Measurements from ENCODE around the gene MAGI2. TPM values are rescaled to one million over a fixed set of nuclear protein-coding genes. Genes with fewer than 3 reads are reported as not detected.
"Not testable (repeated sequence)": the region's sequence is repeated elsewhere in the genome, so short reads cannot be mapped to it uniquely, and the experiment has no call there.

The MAGI2 gene
- total RNA-seq, 2 experiments from 2014 or later, result 0.09 to 0.19 TPM

DNA sequence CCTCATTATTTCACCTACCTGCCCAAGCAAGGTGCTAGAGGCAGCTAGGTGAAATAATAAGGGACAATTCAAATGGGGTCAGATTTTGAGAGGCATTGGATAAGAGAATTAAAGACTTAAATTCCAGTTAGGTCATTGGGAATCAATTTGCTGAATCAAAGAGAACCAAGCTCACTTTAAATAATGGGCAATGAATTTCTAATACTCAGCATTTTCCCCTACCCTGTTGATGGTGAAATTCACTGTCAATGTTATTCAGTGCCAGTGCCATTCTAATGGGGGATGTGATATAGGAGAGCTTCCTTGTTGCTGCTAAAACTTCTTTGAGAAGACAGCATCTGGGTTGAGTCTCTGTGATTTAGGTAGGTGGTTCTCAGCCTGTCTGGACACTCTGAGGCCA is 1145.6 kb downstream of the MAGI2 start:
- ATAC-seq, result no peak
- Mint-ChIP-seq H3K4me1 (no peaks in the 10 kb centered on the region), H3K27me3 (no peaks in the 10 kb centered on the region), H3K9me3 (ENCODE audit: low read depth) (peaks cover 2% of the 10 kb centered on the region), H3K4me3 (no peak overlapping the region), H3K27ac (no peak overlapping the region), H3K36me3 (no peaks in the 10 kb centered on the region)
- no peak for DNase-seq
- CTCF ChIA-PET, result no interaction called here

DNA sequence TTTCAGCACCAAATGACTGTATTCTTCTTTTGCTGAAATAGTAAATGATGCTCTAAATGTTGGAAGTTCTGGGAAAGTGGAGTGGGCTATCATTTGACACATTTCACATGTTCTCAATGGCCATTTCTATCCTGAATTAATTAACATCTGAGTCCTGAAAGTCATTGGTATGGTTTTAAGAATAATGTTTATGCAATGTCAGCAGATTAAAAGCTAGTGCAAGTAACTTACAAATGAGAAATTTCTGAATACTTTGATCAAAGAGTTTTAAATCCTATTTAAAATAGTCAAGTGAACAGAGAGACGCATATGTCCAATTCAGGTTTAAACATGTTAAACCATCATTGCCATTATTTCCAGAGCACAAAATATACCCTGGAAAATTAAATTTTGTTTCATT is 1146.8 kb downstream of the MAGI2 start:
- Mint-ChIP-seq H3K27me3 (no peaks in the 10 kb centered on the region), H3K9me3 (ENCODE audit: low read depth) (peaks cover 2% of the 10 kb centered on the region), H3K4me1 (no peaks in the 10 kb centered on the region), H3K4me3 (no peak overlapping the region), H3K27ac (no peak overlapping the region), H3K36me3 (no peaks in the 10 kb centered on the region)
- ATAC-seq (no peak), DNase-seq (no peak)
- CTCF ChIA-PET, result no interaction called here

GRCh38 chr7:78301407-78301806 is 1152.1 kb downstream of the MAGI2 start:
- Mint-ChIP-seq H3K27ac (no peak overlapping the region), H3K9me3 (ENCODE audit: low read depth) (no peaks in the 10 kb centered on the region), H3K4me1 (no peaks in the 10 kb centered on the region), H3K27me3 (no peaks in the 10 kb centered on the region), H3K36me3 (no peaks in the 10 kb centered on the region), H3K4me3 (no peak overlapping the region)
- CTCF ChIA-PET, result no interaction called here
- DNase-seq (no peak), ATAC-seq (no peak)

- no peaks in the 10 kb centered on the region for H3K27me3 Mint-ChIP-seq
- no peak overlapping the region for H3K4me3 Mint-ChIP-seq
- DNase-seq, result no peak
- CTCF ChIA-PET, result no interaction called here
- H3K9me3 Mint-ChIP-seq (ENCODE audit: low read depth), result no peaks in the 10 kb centered on the region
- H3K36me3 Mint-ChIP-seq, result no peaks in the 10 kb centered on the region
- no peak overlapping the region for H3K27ac Mint-ChIP-seq
- no peak for ATAC-seq
- no peaks in the 10 kb centered on the region for H3K4me1 Mint-ChIP-seq
These were observed 1154.4 kb downstream of the MAGI2 start for GRCh38 chr7:78299088-78299487.

DNA sequence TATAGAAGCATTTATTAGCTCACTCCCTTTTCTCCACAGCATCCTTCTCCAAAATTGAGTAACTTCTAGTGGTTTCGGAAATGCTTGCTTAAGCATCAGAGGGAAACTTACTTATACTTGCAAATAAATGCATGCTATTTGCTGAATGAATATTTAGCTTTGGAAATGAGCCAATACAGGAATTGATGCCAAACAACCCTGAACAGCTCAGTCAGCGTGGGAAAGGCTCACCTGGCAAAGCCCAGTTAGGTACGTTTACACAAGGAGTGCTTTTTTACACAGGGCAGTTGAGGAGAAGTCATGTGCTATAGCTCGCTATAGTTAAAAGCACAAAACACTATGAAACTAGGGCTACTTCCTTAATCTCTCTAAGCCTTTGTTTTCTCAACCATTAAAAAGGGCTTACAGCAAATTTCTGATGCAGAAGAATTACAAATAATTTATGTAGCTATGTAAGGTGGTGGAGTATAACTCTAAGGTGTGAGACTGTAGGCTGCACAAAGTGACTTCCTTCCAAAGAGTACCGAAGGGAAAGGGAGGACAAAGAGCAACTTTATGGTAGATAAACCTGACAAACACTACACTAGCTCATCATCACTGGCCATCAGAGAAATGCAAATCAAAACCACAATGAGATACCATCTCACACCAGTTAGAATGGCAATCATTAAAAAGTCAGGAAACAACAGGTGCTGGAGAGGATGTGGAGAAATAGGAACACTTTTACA is 1156.7 kb downstream of the MAGI2 start:
- Mint-ChIP-seq H3K4me1 (no peaks in the 10 kb centered on the region), H3K9me3 (ENCODE audit: low read depth) (no peaks in the 10 kb centered on the region), H3K36me3 (no peaks in the 10 kb centered on the region), H3K27me3 (no peaks in the 10 kb centered on the region), H3K27ac (no peak overlapping the region), H3K4me3 (no peak overlapping the region)
- DNase-seq (no peak), ATAC-seq (no peak)
- CTCF ChIA-PET, result no interaction called here

GRCh38 chr7:78296046-78296597 is 1157.3 kb downstream of the MAGI2 start:
- Mint-ChIP-seq H3K4me1 (no peaks in the 10 kb centered on the region), H3K4me3 (no peak overlapping the region), H3K27ac (no peak overlapping the region), H3K36me3 (no peaks in the 10 kb centered on the region), H3K27me3 (no peaks in the 10 kb centered on the region), H3K9me3 (ENCODE audit: low read depth) (no peaks in the 10 kb centered on the region)
- ATAC-seq (no peak), DNase-seq (no peak)
- CTCF ChIA-PET, result no interaction called here

DNA sequence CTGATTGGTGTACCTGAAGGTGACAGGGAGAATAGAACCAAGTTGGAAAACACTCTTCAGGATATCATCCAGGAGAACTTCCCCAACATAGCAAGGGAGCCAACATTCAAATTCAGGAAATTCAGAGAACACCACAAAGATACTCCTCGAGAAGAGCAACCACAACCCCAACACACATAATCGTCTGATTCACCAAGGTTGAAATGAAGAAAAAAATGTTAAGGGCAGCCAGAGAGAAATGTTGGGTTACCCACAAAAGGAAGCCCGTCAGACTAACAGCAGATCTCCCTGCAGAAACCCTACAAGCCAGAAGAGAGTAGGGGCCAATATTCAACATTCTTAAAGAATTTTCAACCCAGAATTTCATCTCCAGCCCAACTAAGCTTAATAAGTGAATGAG is 1164.0 kb downstream of the MAGI2 start:
- H3K9me3 Mint-ChIP-seq (ENCODE audit: low read depth); ATAC-seq; H3K4me3 Mint-ChIP-seq; H3K4me1 Mint-ChIP-seq; DNase-seq; H3K27ac Mint-ChIP-seq; CTCF ChIA-PET; H3K27me3 Mint-ChIP-seq; H3K36me3 Mint-ChIP-seq: not testable (repeated sequence)

- no peaks in the 10 kb centered on the region for H3K9me3 Mint-ChIP-seq (ENCODE audit: low read depth)
- H3K27me3 Mint-ChIP-seq, result no peaks in the 10 kb centered on the region
- no peak overlapping the region for H3K4me3 Mint-ChIP-seq
- no peaks in the 10 kb centered on the region for H3K4me1 Mint-ChIP-seq
- H3K36me3 Mint-ChIP-seq, result no peaks in the 10 kb centered on the region
- CTCF ChIA-PET, result no interaction called here
- DNase-seq, result no peak
- no peak for ATAC-seq
- no peak overlapping the region for H3K27ac Mint-ChIP-seq
These were observed 1168.5 kb downstream of the MAGI2 start for GRCh38 chr7:78284945-78285344.

- H3K4me3 Mint-ChIP-seq, result no peak overlapping the region
- DNase-seq (no peak), ATAC-seq (no peak)
- no peak overlapping the region for H3K27ac Mint-ChIP-seq
- H3K27me3 Mint-ChIP-seq, result no peaks in the 10 kb centered on the region
- no peaks in the 10 kb centered on the region for H3K9me3 Mint-ChIP-seq (ENCODE audit: low read depth)
- CTCF ChIA-PET, result no interaction called here
- no peaks in the 10 kb centered on the region for H3K36me3 Mint-ChIP-seq
- no peaks in the 10 kb centered on the region for H3K4me1 Mint-ChIP-seq
These were observed 1173.2 kb downstream of the MAGI2 start for GRCh38 chr7:78280276-78280675.

- Mint-ChIP-seq H3K4me1 (no peaks in the 10 kb centered on the region), H3K27ac (no peak overlapping the region), H3K36me3 (no peaks in the 10 kb centered on the region), H3K9me3 (ENCODE audit: low read depth) (no peaks in the 10 kb centered on the region), H3K4me3 (no peak overlapping the region), H3K27me3 (no peaks in the 10 kb centered on the region)
- no peak for ATAC-seq
- DNase-seq, result no peak
- CTCF ChIA-PET, result no interaction called here
These were observed 1174.0 kb downstream of the MAGI2 start for GRCh38 chr7:78279457-78279856.

- Mint-ChIP-seq H3K36me3 (no peaks in the 10 kb centered on the region), H3K4me3 (no peak overlapping the region), H3K9me3 (ENCODE audit: low read depth) (no peaks in the 10 kb centered on the region), H3K27ac (no peak overlapping the region), H3K4me1 (no peaks in the 10 kb centered on the region), H3K27me3 (no peaks in the 10 kb centered on the region)
- CTCF ChIA-PET, result no interaction called here
- DNase-seq (no peak), ATAC-seq (no peak)
These were observed 1174.4 kb downstream of the MAGI2 start for GRCh38 chr7:78279032-78279431.

GRCh38 chr7:78267141-78267540 is 1186.3 kb downstream of the MAGI2 start:
- no peak overlapping the region for H3K4me3 Mint-ChIP-seq
- no peaks in the 10 kb centered on the region for H3K9me3 Mint-ChIP-seq (ENCODE audit: low read depth)
- ATAC-seq (no peak), DNase-seq (no peak)
- H3K27me3 Mint-ChIP-seq, result no peaks in the 10 kb centered on the region
- H3K4me1 Mint-ChIP-seq, result no peaks in the 10 kb centered on the region
- H3K36me3 Mint-ChIP-seq, result no peaks in the 10 kb centered on the region
- H3K27ac Mint-ChIP-seq, result no peak overlapping the region
- CTCF ChIA-PET, result no interaction called here

GRCh38 chr7:78265486-78265885 is 1188.0 kb downstream of the MAGI2 start:
- no peak overlapping the region for H3K27ac Mint-ChIP-seq
- ATAC-seq (no peak), DNase-seq (no peak)
- CTCF ChIA-PET, result no interaction called here
- no peak overlapping the region for H3K4me3 Mint-ChIP-seq
- no peaks in the 10 kb centered on the region for H3K27me3 Mint-ChIP-seq
- H3K36me3 Mint-ChIP-seq, result no peaks in the 10 kb centered on the region
- H3K4me1 Mint-ChIP-seq, result no peaks in the 10 kb centered on the region
- no peaks in the 10 kb centered on the region for H3K9me3 Mint-ChIP-seq (ENCODE audit: low read depth)

- CTCF ChIA-PET, result no interaction called here
- H3K4me3 Mint-ChIP-seq, result no peak overlapping the region
- no peaks in the 10 kb centered on the region for H3K9me3 Mint-ChIP-seq (ENCODE audit: low read depth)
- no peaks in the 10 kb centered on the region for H3K4me1 Mint-ChIP-seq
- no peak overlapping the region for H3K27ac Mint-ChIP-seq
- H3K36me3 Mint-ChIP-seq, result no peaks in the 10 kb centered on the region
- H3K27me3 Mint-ChIP-seq, result no peaks in the 10 kb centered on the region
- ATAC-seq (no peak), DNase-seq (no peak)
These were observed 1188.4 kb downstream of the MAGI2 start for GRCh38 chr7:78265071-78265470.

- H3K27me3 Mint-ChIP-seq, result no peaks in the 10 kb centered on the region
- H3K9me3 Mint-ChIP-seq (ENCODE audit: low read depth), result no peaks in the 10 kb centered on the region
- CTCF ChIA-PET, result no interaction called here
- H3K4me1 Mint-ChIP-seq, result no peaks in the 10 kb centered on the region
- ATAC-seq (no peak), DNase-seq (no peak)
- H3K27ac Mint-ChIP-seq, result no peak overlapping the region
- H3K36me3 Mint-ChIP-seq, result no peaks in the 10 kb centered on the region
- no peak overlapping the region for H3K4me3 Mint-ChIP-seq
These were observed 1189.4 kb downstream of the MAGI2 start for GRCh38 chr7:78264105-78264504.

Measured in activated CD8-positive, alpha-beta memory T cell treated with anti-CD3 and anti-CD28 coated beads, Interleukin-2, amount 10 ng/mL, durations not matched to agents 7 days and 5 days (primary cell).